ACC112 (cell line): Measurements from ENCODE around the gene TK2.

Experiments
- H2AFZ ChIP-seq: fragments of 200-600 bp; sonication (generic); one replicate; pipeline ENCODE4 v1.6.0; 2017; ENCODE audit warnings: antibody characterized with exemption, low read length; ENCODE audit not compliant: unreplicated experiment
- H3K27ac ChIP-seq: fragments of 200-600 bp; sonication (generic); 2 replicates; pipeline ENCODE4 v1.5.1; 2014; ENCODE audit warnings: low read depth, mild to moderate bottlenecking, antibody characterized with exemption, low read length, moderate library complexity
- H3K27me3 ChIP-seq: fragments of 200-600 bp; sonication (generic); 2 replicates; pipeline ENCODE4 v1.6.1; 2014; ENCODE audit warnings: mild to moderate bottlenecking, antibody characterized with exemption, low read length, moderate library complexity, mixed read lengths; ENCODE audit not compliant: insufficient read depth
- H3K36me3 ChIP-seq: fragments of 200-600 bp; sonication (generic); 2 replicates; pipeline ENCODE4 v1.6.1; 2016; ENCODE audit warnings: mild to moderate bottlenecking, antibody characterized with exemption, low read length, moderate library complexity, mixed read lengths; ENCODE audit not compliant: insufficient read depth
- H3K4me1 ChIP-seq: fragments of 200-600 bp; sonication (generic); one replicate; pipeline ENCODE4 v1.6.1; 2016; ENCODE audit warnings: low read length, mixed read lengths; ENCODE audit not compliant: insufficient read depth, unreplicated experiment, control insufficient read depth
- H3K4me3 ChIP-seq: fragments of 200-600 bp; sonication (generic); 2 replicates; pipeline ENCODE4 v1.5.1; 2014; ENCODE audit warnings: mild to moderate bottlenecking, low read depth, low read length
- H3K79me2 ChIP-seq: fragments of 200-600 bp; sonication (generic); one replicate; pipeline ENCODE4 v1.6.0; 2016; ENCODE audit warnings: low read length; ENCODE audit not compliant: control insufficient read depth, unreplicated experiment, insufficient read depth

TK2 gene

DNA sequence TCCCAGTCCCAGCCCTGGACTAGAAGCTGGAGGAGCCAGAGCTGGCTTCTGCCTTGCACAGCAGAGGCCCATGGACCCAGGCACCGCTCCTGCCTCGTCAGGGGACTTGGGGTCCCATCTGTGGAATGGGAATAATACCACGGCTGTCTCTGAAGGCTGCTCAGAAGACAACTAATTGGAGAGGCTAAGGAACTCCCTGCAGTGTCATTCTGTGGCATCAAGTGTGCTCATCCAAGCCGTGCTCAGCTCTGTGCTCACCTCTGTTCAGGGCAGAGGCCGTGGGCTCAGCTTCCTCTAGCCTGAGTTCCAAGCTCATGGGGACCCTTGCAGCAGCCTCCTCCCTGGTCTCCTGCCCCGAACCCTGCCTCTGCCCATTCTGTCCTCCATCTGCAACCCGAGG, 91.1 kb downstream of the TK2 start:
- Histone ChIP-seq H3K4me3 (no peak overlapping the region), H2AFZ (no peak overlapping the region), H3K27me3 (peaks cover 56% of the 10 kb centered on the region)

DNA sequence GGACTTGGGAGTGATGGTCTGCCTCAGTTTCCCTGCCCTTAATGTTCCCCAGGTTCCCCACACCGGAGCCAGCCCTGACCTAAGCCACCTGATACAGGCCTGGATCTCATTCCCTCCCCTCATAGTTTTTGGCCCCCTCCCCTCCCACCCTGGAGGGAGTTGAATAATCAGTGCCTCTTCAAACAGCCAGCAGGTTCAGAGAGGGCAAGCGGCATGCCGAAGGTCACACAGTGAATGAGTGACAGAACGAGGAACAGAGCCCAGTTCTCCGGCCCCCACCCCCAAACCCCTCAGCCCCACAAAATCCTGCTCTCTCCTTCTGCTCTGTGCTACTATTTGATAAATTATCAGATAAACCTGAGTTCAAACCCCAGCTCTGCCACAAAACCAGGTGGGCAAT, 91.6 kb downstream of the TK2 start:
- Histone ChIP-seq H3K4me1 (no peaks in the 10 kb centered on the region), H3K4me3 (no peak overlapping the region), H3K27me3 (peaks cover 50% of the 10 kb centered on the region), H2AFZ (no peak overlapping the region), H3K27ac (no peak overlapping the region), H3K79me2 (no peaks in the 10 kb centered on the region), H3K36me3 (no peaks in the 10 kb centered on the region)

More for the DNA sequence above, 91.1 kb downstream of the TK2 start:
- Histone ChIP-seq H3K36me3 (no peaks in the 10 kb centered on the region), H3K27ac (no peak overlapping the region), H3K4me1 (no peaks in the 10 kb centered on the region), H3K79me2 (no peaks in the 10 kb centered on the region)
